Occipital lobe (tissue), 2 donors: ENCODE measurements around the gene AIF1. TPM values are rescaled to one million over a fixed set of nuclear protein-coding genes. Genes with fewer than 3 reads are reported as not detected.
A peak's percentile ranks its signal among the peaks of the same experiment; 100 is the strongest.

ENCODE experiments used
- DNase-seq: peaks from one replicate; lab custom pipeline; 2025; lab: John Stamatoyannopoulos, UW
- total RNA-seq: library from RNA; depleted of rRNA; stranded (reverse); fragments of >200 nt; gene quantifications from one replicate; pipeline ENCODE4 v1.2.3, GENCODE V29; 2014

Gene AIF1
- total RNA-seq, 1 donor from 2014 or later, result 4.1 TPM

DNA sequence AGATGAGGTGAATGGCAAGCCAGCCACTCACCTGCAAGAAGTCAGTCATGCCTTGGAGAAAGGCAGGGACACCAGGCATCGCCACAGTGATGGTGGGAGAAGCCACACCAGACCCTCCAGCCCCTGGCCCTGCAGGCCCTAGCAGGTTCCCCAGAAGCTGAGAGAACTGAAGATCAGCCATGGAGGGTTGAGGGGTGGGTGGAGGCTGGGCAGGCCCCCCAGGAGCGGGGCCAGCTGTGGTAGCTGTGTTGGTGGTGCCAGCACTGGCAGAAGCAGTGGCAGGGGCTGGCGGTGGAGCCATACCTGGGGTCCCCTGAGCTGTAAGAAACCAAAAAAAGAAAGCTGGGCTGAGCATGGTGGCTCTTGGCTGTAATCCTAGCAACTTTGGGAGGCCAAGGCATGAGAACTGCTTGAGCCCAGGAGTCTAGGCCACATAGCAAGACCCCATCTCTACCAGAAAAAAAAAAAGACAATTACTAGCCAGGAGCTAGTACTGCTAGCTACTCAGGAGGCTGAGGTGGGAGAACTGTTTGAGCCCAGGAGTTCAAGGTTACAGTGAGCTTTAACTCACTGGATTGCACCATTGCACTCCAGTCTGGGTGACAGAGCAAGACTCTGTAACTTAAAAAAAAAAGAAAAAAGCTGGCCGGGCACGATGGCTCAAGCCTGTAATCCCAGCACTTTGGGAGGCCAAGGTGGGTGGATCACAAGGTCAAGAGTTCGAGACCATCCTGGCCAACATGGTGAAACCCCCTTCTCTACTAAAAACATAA, 27.9 kb downstream of the AIF1 start:
- no peak for DNase-seq

DNA sequence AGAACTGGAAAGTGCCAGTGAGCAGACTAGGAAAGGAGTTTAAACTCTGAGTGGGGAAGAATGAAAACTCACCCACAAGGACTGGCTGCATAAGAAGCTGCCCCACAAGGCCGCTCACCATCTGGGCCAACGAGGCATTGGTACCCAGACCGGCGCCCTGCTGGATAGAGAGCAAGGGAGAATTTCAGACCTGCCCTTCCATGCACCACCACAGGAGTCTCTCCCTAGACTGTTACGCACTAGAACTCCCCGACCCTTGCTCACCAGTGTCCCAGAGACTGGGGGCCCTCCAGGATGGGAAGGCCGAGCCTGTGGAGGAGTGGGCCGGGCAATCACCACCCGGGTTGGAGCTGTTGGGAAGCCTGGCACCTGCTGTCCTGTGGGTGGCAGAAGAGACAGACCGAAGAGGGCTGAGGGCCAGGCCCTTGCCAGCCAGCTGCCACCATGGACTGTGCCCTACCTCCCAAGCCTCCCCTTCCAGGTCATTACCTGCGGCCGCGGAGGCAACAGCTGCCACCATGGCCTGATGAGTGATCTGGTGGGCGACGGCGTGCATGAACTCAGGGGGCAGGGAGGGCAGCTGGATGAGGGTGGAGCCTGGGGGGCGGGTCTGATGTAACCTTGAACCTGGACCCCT, 28.9 kb downstream of the AIF1 start:
- no peak for DNase-seq

DNA sequence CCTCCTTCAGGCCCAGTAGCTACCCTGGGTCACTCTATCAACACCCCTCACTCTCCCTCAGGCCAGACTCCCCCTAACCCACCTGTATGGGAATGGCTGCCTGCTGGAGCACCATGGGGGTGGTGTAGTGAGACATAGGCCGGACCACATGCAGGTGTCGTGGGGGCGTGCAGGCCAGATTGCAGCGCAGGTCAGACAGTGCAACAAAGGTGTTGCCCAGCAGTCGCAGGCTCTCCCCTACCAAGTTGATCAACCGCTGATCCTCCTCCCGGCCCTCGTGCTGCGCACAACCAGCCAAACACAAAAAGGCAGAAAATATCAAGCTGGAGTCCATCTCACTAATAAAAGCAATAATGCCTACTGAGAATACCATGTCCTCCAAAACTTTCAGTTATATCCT, 30.3 kb downstream of the AIF1 start:
- no peak for DNase-seq

GRCh38 chr6:31651602-31652191, 36.7 kb downstream of the AIF1 start:
- DNase-seq, result peak; percentile 64

- DNase-seq, result peak; percentile 90
Observed at GRCh38 chr6:31652925-31653724, 38.1 kb downstream of the AIF1 start.

GRCh38 chr6:31654574-31655348, 39.7 kb downstream of the AIF1 start:
- no peak for DNase-seq

DNA sequence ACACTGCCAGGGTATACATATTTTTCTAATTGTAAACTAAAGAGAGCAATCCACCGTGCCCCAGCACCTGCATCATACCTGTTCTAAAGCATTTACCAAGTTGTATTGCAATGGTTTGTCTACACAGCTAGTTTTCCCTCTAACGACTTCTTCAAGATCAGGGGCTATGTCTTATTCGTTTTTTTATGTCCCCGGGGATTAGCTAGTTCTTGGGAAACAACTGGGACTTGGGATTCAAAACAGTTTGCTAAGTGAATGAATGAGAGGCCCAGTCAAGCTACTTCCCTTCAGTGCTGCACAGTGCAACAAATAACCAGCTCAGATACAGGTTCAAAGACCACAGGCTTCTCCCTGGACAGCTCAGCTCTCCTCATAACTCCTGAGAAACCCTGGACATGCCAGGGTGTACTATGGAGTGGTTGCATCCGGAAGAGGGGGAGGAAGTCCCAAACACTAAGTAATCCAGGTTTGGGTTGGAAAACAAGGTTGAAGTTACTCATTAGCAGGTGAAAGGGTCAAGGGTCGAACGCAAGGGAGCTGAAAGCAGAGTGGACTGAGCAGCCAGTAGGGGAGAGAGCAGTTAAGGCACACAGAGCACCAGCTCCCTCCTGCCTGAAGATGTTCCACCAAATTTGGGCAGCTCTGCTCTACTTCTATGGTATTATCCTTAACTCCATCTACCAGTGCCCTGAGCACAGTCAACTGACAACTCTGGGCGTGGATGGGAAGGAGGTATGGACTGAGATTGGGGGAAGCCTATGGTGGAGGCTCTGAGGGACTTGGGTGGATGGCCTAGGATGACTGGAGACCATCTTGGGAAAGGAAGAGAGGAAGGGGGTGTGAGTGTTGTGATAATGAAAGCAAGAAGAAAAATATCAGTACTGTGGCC, 40.6 kb downstream of the AIF1 start, which contains the start of gene APOM:
TSS of gene APOM (plus strand) at position 546 of the 889 bp plus-strand sequence. CDS start at position 619, 73 bp downstream.
- DNase-seq, result no peak

DNA sequence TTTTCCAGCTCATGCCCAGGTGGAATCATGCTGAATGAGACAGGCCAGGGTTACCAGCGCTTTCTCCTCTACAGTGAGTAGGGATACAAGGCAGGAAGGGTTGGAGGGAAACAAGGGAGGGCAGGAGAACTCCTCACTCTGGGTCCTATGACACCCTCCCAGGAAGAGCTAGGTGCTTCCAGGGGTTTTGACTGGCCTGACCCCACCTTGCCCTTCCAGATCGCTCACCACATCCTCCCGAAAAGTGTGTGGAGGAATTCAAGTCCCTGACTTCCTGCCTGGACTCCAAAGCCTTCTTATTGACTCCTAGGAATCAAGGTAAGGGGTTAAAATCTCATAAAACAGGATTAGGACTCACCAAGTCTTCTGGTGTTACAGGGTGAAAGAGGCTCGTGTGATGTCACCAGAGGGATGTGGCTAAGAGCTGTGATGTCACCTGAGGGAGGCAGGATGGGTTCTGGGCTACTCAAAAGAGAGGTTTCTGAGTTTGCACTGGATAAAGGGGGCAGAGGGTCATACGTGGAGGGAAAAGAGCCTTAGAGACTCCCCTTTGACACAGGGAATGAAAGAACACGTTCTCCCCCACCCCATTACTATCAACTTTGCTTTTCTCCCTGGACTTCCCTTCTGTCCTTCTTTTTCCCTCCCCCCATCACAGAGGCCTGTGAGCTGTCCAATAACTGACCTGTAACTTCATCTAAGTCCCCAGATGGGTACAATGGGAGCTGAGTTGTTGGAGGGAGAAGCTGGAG, 42.5 kb downstream of the AIF1 start:
- DNase-seq, result no peak

GRCh38 chr6:31658158-31658688, 43.2 kb downstream of the AIF1 start:
- no peak for DNase-seq

DNA sequence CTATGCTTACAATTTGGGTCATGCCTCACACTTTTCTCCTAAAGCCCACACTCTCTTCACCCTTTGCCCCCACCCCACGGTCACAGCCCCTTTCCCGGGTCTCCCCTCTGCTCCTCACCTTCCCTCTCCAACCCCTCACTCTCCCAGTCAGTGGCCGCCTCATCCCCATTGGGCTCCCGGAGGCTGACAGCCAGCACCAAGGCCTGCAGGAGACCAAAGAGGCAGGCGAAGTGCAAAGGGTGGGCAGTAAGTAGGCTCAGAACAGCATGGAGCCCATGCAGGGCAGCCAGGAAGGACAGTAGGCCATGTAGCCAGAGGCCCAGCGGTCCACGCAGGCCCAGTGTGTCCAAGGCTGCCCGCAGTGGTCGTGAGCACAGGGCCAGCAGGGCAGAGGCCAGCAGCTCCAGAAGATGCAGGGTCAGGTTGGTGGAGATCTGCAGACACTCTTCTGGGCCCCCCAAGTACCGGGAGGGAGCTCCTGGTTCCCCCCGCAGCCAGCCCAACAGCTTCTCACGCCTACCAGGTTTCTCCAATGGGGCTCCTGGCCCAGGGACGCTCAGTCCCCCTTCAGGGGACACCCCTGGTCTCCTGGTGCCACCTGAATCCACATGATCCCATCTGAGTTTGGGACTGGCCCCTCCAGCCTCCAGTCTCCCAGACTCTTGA, 44.1 kb downstream of the AIF1 start:
- DNase-seq, result no peak

- peak; percentile 27 for DNase-seq
Observed at GRCh38 chr6:31659649-31660380, 44.8 kb downstream of the AIF1 start.

DNA sequence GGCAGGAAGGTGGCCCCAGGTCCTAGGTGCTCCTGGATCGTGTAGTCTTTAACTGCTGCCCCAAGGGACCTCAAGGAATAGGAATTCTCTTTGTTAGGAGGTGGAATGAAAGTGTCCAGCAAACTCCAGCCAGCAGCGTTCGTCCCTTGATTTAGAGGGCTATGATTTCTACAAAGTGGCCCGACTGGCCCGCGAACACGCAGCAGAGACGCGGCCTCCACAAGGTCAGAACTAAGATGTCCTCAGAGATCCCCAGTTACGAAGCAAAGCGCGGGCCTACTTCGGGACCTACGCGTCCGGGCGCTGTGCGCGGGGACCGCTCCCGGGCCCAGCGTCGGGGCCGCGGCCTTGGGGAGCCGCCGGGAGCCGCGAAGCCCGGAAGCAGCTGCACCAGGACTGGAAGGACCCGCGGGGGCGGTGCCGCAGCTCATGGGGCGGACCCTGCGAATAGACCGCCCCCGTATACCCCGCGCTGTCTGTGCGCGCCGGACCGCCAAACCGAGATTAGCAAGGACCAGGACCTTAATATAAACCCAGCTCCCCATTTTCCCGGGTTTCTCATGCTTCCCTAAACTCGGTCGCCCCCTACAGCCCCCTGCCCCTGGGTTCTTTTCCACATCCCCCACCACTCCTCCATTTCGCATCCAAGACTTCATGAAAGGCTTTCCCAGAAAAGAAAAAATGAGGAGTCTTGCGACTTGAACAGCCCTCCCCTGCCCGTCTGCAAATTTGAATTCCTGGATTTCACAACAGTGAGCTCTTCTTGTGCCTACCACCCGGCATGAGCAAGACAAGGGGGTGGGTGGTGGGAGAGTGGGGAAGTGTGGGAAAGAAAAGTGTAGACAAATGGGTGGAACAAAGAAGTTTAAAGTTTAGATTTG, 45.6 kb downstream of the AIF1 start, which contains the start of gene C6orf47:
TSS of gene C6orf47 (minus strand) at position 398 of the 881 bp plus-strand sequence. CDS start 831 bp downstream, outside the sequence.
- peak; percentile 72 for DNase-seq

GRCh38 chr6:31661262-31662123, 46.5 kb downstream of the AIF1 start:
- no peak for DNase-seq

DNA sequence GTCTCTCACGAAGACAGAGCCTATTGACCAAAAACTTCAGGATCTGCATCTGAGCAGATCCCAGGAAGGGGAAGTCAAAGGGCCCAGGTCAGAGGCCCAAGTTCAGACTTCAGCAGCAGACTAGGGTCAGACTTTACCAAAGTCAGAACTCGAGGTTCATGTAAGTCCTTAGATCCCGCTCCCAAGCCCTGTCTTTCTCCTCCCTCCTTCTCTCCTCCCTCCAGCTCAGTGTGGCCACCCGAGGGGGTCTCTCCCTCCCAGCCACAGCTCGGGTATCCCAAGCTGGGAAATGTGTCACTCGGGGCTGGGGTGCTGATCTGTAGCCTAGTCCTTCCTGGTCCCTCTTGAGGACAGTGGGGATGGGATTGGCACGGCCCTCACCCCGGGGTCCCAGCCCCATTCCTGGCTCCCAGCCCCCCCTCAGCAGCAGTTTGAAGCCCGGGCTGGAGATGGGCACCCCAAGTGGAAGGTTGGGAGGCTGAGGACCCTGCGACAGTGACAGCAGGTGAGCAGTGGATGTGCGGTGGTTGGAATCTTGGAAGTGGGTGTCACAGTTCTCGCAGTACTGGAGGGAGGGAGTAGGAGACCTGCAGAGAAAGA, 47.2 kb downstream of the AIF1 start:
- no peak for DNase-seq
